H1 (cell line): Measurements from ENCODE around the gene GSTO2. TPM values are rescaled to one million over a fixed set of nuclear protein-coding genes. Genes with fewer than 3 reads are reported as not detected.
A peak's percentile ranks its signal among the peaks of the same experiment; 100 is the strongest.

ENCODE experiments used
- CTCF ChIA-PET: fragments of 300-600 bp; sonication (Branson Sonifier 250); formaldehyde crosslinking; loops from one replicate; lab custom pipeline; 2021; ENCODE audit not compliant: partially characterized antibody; lab: Charles Lee
- POLR2A ChIA-PET: fragments of 300-600 bp; sonication (Branson Sonifier 250); formaldehyde crosslinking; loops from one replicate; lab custom pipeline; 2021; ENCODE audit warnings: inconsistent platforms; ENCODE audit not compliant: partially characterized antibody; lab: Charles Lee
- DNase-seq, 2 experiments: peaks; one replicate each; pipeline versions ENCODE4 v3.0.0 to v3.0.0-alpha.2; 2010 to 2022; ENCODE audit warnings: low spot score in 2 of 2, low read depth in 1 of 2, mixed read lengths in 1 of 2
- FAIRE-seq: peaks from 2 replicates; lab custom pipeline; 2011; peaks lifted over from hg19 to GRCh38; lab: Jason Lieb, UNC
- H2AFZ ChIP-seq: 2 replicates; pipeline ENCODE4 v1.8.1; 2012; ENCODE audit warnings: low read length, inconsistent platforms
- H2AK5ac ChIP-seq: 2 replicates; pipeline ENCODE4 v1.6.1; 2013; ENCODE audit warnings: low read depth, low read length
- H2BK120ac ChIP-seq: replicated peaks from 2 replicates; pipeline ENCODE3; 2013; ENCODE audit warnings: low read depth, low read length, inconsistent platforms
- H2BK12ac ChIP-seq: 2 replicates; pipeline ENCODE4 v1.6.1; 2013; ENCODE audit warnings: low read depth, low read length
- H2BK15ac ChIP-seq: 2 replicates; pipeline ENCODE4 v1.6.1; 2013; ENCODE audit warnings: low read length
- H2BK20ac ChIP-seq: 2 replicates; pipeline ENCODE4 v1.6.1; 2013; ENCODE audit warnings: low read length
- H2BK5ac ChIP-seq: 2 replicates; pipeline ENCODE4 v1.6.1; 2013; ENCODE audit warnings: low read depth, low read length
- H3K14ac ChIP-seq: 2 replicates; pipeline ENCODE4 v1.6.1; 2013; ENCODE audit warnings: inconsistent platforms; ENCODE audit not compliant: insufficient read length
- H3K18ac ChIP-seq: 2 replicates; pipeline ENCODE4 v1.6.1; 2013; ENCODE audit warnings: low read length; ENCODE audit errors: extremely low read depth
- H3K23ac ChIP-seq: 2 replicates; pipeline ENCODE4 v1.6.1; 2013; ENCODE audit warnings: inconsistent platforms; ENCODE audit not compliant: insufficient read length
- H3K23me2 ChIP-seq: 2 replicates; pipeline ENCODE4 v1.6.1; 2013; ENCODE audit warnings: low read depth, low read length
- H3K27ac ChIP-seq: 2 replicates; pipeline ENCODE4 v1.6.1; 2011; ENCODE audit warnings: low read depth, low read length, inconsistent platforms
- H3K27me3 ChIP-seq, 4 experiments: replicated peaks in 1 of 4; 1 replicate in 1 of 4; 2 replicates in 3 of 4; pipeline versions ENCODE4 v1.6.1 to v1.8.1; 2011 to 2013; ENCODE audit warnings: low read length in 3 of 4, mild to moderate bottlenecking in 3 of 4, inconsistent platforms in 2 of 4, mixed read lengths in 2 of 4, moderate library complexity in 1 of 4; ENCODE audit not compliant: control insufficient read depth in 3 of 4, insufficient read depth in 3 of 4; ENCODE audit errors: extremely low read depth in 1 of 4
- H3K36me3 ChIP-seq, 4 experiments: 2 replicates each; pipeline versions ENCODE4 v1.6.1 to v1.8.1; 2011 to 2013; ENCODE audit warnings: mild to moderate bottlenecking in 4 of 4, low read length in 3 of 4, moderate library complexity in 2 of 4, control low read depth in 1 of 4, inconsistent platforms in 1 of 4; ENCODE audit not compliant: insufficient read depth in 4 of 4, control insufficient read depth in 2 of 4
- H3K4ac ChIP-seq: replicated peaks from 2 replicates; pipeline ENCODE3; 2013; ENCODE audit warnings: low read length, low read depth, mixed read lengths, inconsistent platforms; ENCODE audit not compliant: insufficient read length
- H3K4me1 ChIP-seq, 4 experiments: replicated peaks in 1 of 4; 1 replicate in 1 of 4; 2 replicates in 3 of 4; pipeline versions ENCODE4 v1.6.1 to v1.8.1; 2011 to 2013; ENCODE audit warnings: low read length in 3 of 4, inconsistent platforms in 2 of 4, mixed read lengths in 1 of 4; ENCODE audit not compliant: insufficient read depth in 4 of 4, control insufficient read depth in 3 of 4
- H3K4me2 ChIP-seq, 2 experiments: 2 replicates each; pipeline versions ENCODE4 v1.6.1 to v1.8.1; 2011 to 2013; ENCODE audit warnings: low read depth in 2 of 2, low read length in 2 of 2, control low read depth in 1 of 2, inconsistent platforms in 1 of 2, mild to moderate bottlenecking in 1 of 2; ENCODE audit not compliant: insufficient read depth in 1 of 2
- H3K4me3 ChIP-seq, 4 experiments: fragments of 200-600, 300-600 bp in 1 of 4; sonication (generic), shearing (Covaris generic), sonication (Bioruptor Twin) in 1 of 4; 2 replicates each; pipeline versions ENCODE4 v1.5.1 to v1.8.1; 2011 to 2016; ENCODE audit warnings: low read length in 4 of 4, low read depth in 3 of 4, control low read depth in 2 of 4, inconsistent platforms in 2 of 4, mild to moderate bottlenecking in 2 of 4, mixed read lengths in 1 of 4, moderate library complexity in 1 of 4; ENCODE audit not compliant: insufficient read depth in 2 of 4; ENCODE audit errors: extremely low read depth in 1 of 4
- H3K56ac ChIP-seq: replicated peaks from 2 replicates; pipeline ENCODE3; 2013; ENCODE audit warnings: low read depth, mild to moderate bottlenecking, mixed read lengths, low read length, inconsistent platforms; ENCODE audit not compliant: insufficient read length
- H3K79me1 ChIP-seq: 2 replicates; pipeline ENCODE4 v1.6.1; 2013; ENCODE audit warnings: low read depth, low read length, control low read depth
- H3K79me2 ChIP-seq, 2 experiments: 2 replicates each; pipeline versions ENCODE4 v1.6.1 to v1.8.1; 2012 to 2013; ENCODE audit warnings: low read length in 2 of 2, mild to moderate bottlenecking in 2 of 2, inconsistent platforms in 1 of 2; ENCODE audit not compliant: insufficient read depth in 2 of 2, control insufficient read depth in 1 of 2
- H3K9ac ChIP-seq, 4 experiments: replicated peaks in 1 of 4; 1 replicate in 1 of 4; 2 replicates in 3 of 4; pipeline versions ENCODE4 v1.6.1 to v1.8.1; 2011 to 2013; ENCODE audit warnings: low read depth in 3 of 4, low read length in 3 of 4, control low read depth in 2 of 4, mild to moderate bottlenecking in 2 of 4, moderate library complexity in 2 of 4, inconsistent platforms in 1 of 4; ENCODE audit errors: extremely low read depth in 1 of 4
- H3K9me3 ChIP-seq, 2 experiments: 2 replicates each; pipeline versions ENCODE4 v1.6.1 to v1.8.1; 2012 to 2013; ENCODE audit warnings: mild to moderate bottlenecking in 2 of 2, moderate library complexity in 2 of 2, control low read depth in 1 of 2, inconsistent platforms in 1 of 2, low read depth in 1 of 2, low read length in 1 of 2, mixed read lengths in 1 of 2; ENCODE audit not compliant: insufficient read depth in 2 of 2
- H4K20me1 ChIP-seq, 2 experiments: replicated peaks in 1 of 2; 2 replicates each; pipeline versions ENCODE3 to v1.8.1; 2011 to 2013; ENCODE audit warnings: inconsistent platforms in 2 of 2, low read length in 2 of 2, mild to moderate bottlenecking in 1 of 2; ENCODE audit not compliant: insufficient read depth in 2 of 2, control insufficient read depth in 1 of 2
- H4K5ac ChIP-seq: 2 replicates; pipeline ENCODE4 v1.6.1; 2013; ENCODE audit warnings: low read length, low read depth, mixed read lengths, inconsistent platforms; ENCODE audit not compliant: insufficient read length
- H4K8ac ChIP-seq: 2 replicates; pipeline ENCODE4 v1.8.0; 2013; ENCODE audit warnings: mild to moderate bottlenecking, moderate library complexity, low read length, inconsistent platforms; ENCODE audit not compliant: insufficient read depth; ENCODE audit errors: extremely low read depth
- H4K91ac ChIP-seq: replicated peaks from 2 replicates; pipeline ENCODE3; 2013; ENCODE audit warnings: low read length, mixed read lengths, inconsistent platforms; ENCODE audit not compliant: insufficient read length
- BRCA1 ChIP-seq: IDR thresholded peaks from 2 replicates; pipeline ENCODE4 v1.6.1; 2012; ENCODE audit warnings: low read depth, low read length, improper control_type of control experiment
- CBX8 ChIP-seq: fragments of 300-800, 300-1000 bp; sonication (generic); IDR thresholded peaks from 2 replicates; pipeline ENCODE4 v1.7.1; 2016; ENCODE audit warnings: low read depth, low read length, borderline replicate concordance
- FOSL1 ChIP-seq: IDR thresholded peaks from 2 replicates; pipeline ENCODE4 v1.6.1; 2011; ENCODE audit warnings: mild to moderate bottlenecking, low read depth, low read length, moderate library complexity; ENCODE audit not compliant: insufficient read depth
- GTF2F1 ChIP-seq: IDR thresholded peaks from 2 replicates; pipeline ENCODE4 v1.6.1; 2012; ENCODE audit warnings: low read depth, low read length, improper control_type of control experiment, borderline replicate concordance
- PHF8 ChIP-seq: fragments of 200-600 bp; sonication (generic); conservative IDR thresholded peaks from 2 replicates; pipeline ENCODE4 v1.7.1; 2012; ENCODE audit warnings: low read depth, mild to moderate bottlenecking, inconsistent platforms, low read length, moderate library complexity
- POU5F1 ChIP-seq: IDR thresholded peaks from 2 replicates; pipeline ENCODE4 v1.6.1; 2011; ENCODE audit warnings: low read depth, mild to moderate bottlenecking, low read length, moderate library complexity
- SIN3A ChIP-seq, 2 experiments: IDR thresholded peaks in 1 of 2; conservative IDR thresholded peaks in 1 of 2; 2 replicates each; pipeline ENCODE4 v1.6.1; 2011 to 2012; ENCODE audit warnings: low read length in 2 of 2, improper control_type of control experiment in 1 of 2, low read depth in 1 of 2, mild to moderate bottlenecking in 1 of 2
- SP4 ChIP-seq: IDR thresholded peaks from 2 replicates; pipeline ENCODE4 v1.6.1; 2012; ENCODE audit warnings: low read length, inconsistent platforms
- TAF7 ChIP-seq: optimal IDR thresholded peaks from 2 replicates; pipeline ENCODE3; 2011; ENCODE audit warnings: low read depth, mild to moderate bottlenecking, inconsistent platforms, low read length, moderate library complexity, borderline replicate concordance
- TCF12 ChIP-seq: IDR thresholded peaks from 2 replicates; pipeline ENCODE4 v1.6.1; 2011; ENCODE audit warnings: low read depth, mild to moderate bottlenecking, low read length
- TEAD4 ChIP-seq: IDR thresholded peaks from 2 replicates; pipeline ENCODE4 v1.6.1; 2012; ENCODE audit warnings: low read depth, low read length, inconsistent platforms, mixed read lengths
- WGBS, 2 experiments: shearing (Covaris generic) in 1 of 2; methylation state at CpG; one replicate each; pipeline versions ENCODE4 v1.1.6 to v1.1.7; 2013 to 2015; ENCODE audit warnings: low lambda C conversion rate in 2 of 2, mixed read lengths in 2 of 2, inconsistent platforms in 1 of 2, low coverage in 1 of 2, missing lambda C conversion rate in 1 of 2; ENCODE audit not compliant: insufficient replicate concordance in 2 of 2, insufficient coverage in 1 of 2, insufficient read length in 1 of 2; ENCODE audit errors: extremely low coverage in 1 of 2, missing lambda C conversion rate in 1 of 2; 5-methylcytosine and 5-hydroxymethylcytosine counted together
- polyA plus RNA-seq, 7 experiments: library from polyadenylated mRNA; depleted of rRNA in 3 of 7; stranded (reverse) in 5 of 7; unstranded in 2 of 7; fragments of >200 nt in 5 of 7; fragments of 200-250 nt in 2 of 7; gene quantifications; 1 replicate in 5 of 7; 2 replicates in 1 of 7; 4 replicates in 1 of 7; pipeline versions ENCODE4 v1.2.1 to v1.2.3, GENCODE V29; 2011 to 2013; ENCODE audit warnings: missing spikeins in 2 of 7, mixed read lengths in 2 of 7
- total RNA-seq: library from RNA; stranded (reverse); fragmentation: NEBNext Ultra II Directional; extraction: Animal tissue kit (Norgen Biotek cat#: 25700); gene quantifications from 2 replicates; pipeline ENCODE4 v1.2.1, GENCODE V29; 2021

Gene GSTO2
- total and polyA plus RNA-seq, 2 of the 8 experiments (the other 6 are each of a cell fraction or from before 2014, with no cell fraction given) = 13.1 to 41.7 TPM

- Histone ChIP-seq H3K23ac (no peak overlapping the region), H2BK15ac (no peak overlapping the region; the same call in 1 of the 2 replicates), H3K9ac (peak overlapping the region in 2 of 4 experiments; percentile 39 to 52; a peak in 4 of 7 replicates), H3K4me2 (peak overlapping the region; percentile 66 to 79), H2BK12ac (peak overlapping the region; percentile 42), H2AFZ (no peak overlapping the region), H3K56ac (no peak overlapping the region), H3K27me3 (no peaks in the 10 kb centered on the region), H2BK20ac (peak overlapping the region; percentile 37; the same call in 1 of the 2 replicates), H3K79me1 (peaks cover 40% of the 10 kb centered on the region), H3K14ac (no peak overlapping the region), H4K5ac (peak overlapping the region; percentile 43), H4K91ac (peak overlapping the region; percentile 76), H3K4me1 (peaks cover 48 to 77% (median 58%) of the 10 kb centered on the region in 4 experiments), H2BK5ac (peak overlapping the region; percentile 69; the same call in 1 of the 2 replicates), H4K20me1 (peaks cover 2 to 4% of the 10 kb centered on the region in 2 experiments), H2BK120ac (peak overlapping the region; percentile 60), H3K4me3 (peak overlapping the region in 3 of 4 experiments; percentile 17 to 44 (median 24); a peak in 5 of 8 replicates), H3K27ac (peak overlapping the region; percentile 87), H3K4ac (peak overlapping the region; percentile 22), H3K23me2 (no peaks in the 10 kb centered on the region), H3K9me3 (no peaks in the 10 kb centered on the region), H3K36me3 (no peaks in the 10 kb centered on the region), H3K18ac (peak overlapping the region; percentile 78), H4K8ac (peak overlapping the region; percentile 22; the same call in 1 of the 2 replicates), H3K79me2 (peaks cover 4 to 88% of the 10 kb centered on the region in 2 experiments; a peak in 3 of 4 replicates), H2AK5ac (peak overlapping the region; percentile 78; the same call in 1 of the 2 replicates)
- WGBS, 2 experiments = 36% methylated on average over 13 of the region's 15 CpGs; no CpG with 5 or more reads in 1 of the 2 experiments
- ChIA-PET CTCF (interaction anchor here (0.8 to 18.5 kb wide), 9 partner anchors 9 to 293 kb away, joined by 3 to 166 read pairs (median 4); partner anchors contain the start of genes CFAP58 and ITPRIP), POLR2A (interaction anchor here (0.6 to 4.9 kb wide), 4 partner anchors 10 to 53 kb away, joined by 3 to 37 read pairs (median 6); partner anchors contain the start of gene ITPRIP)
- DNase-seq (no peak), FAIRE-seq (no peak)
- TF ChIP-seq BRCA1 (no peak), FOSL1 (no peak), SIN3A (conservative IDR thresholded peaks at IDR 0.05 in 1 of 2, IDR thresholded peaks at IDR 0.05 in 1 of 2; ENCODE audit: low read depth in 1 of 2, low read length in 2 of 2) (peak in 1 of 2 experiments; percentile 47; a peak in 1 of 4 replicates), PHF8 (no peak), SP4 (no peak), TAF7 (no peak), CBX8 (no peak), POU5F1 (no peak), TEAD4 (no peak), TCF12 (no peak), GTF2F1 (no peak)
Observed at GRCh38 chr10:104328896-104329710, 60.1 kb downstream of the GSTO2 start.
